Measurements from ENCODE around the gene RAD21L1.

DNA sequence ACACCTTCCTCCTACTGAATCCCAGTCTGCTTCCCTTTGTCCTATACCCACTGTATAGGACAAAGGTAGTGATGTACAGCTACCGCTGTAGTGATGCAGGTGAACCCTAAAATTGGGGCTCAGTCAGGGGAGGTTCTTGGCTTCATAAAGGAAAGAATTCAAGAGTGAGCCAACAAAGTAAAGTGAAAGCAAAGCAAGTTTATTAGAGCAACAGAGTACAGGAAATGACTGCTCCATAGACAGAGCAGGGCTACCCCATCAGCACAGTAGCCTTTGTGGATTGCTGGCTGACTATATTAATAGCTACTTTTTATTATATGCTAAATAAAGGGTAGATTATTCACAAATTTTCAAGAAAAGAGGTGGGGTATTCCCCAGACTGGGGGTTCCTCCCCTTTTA, 25.9 kb upstream of the RAD21L1 start:
- TF ChIP-seq POLR2A (IDR thresholded peaks at IDR 0.05), result no peak
- TF ChIP-seq, protein P1, sequence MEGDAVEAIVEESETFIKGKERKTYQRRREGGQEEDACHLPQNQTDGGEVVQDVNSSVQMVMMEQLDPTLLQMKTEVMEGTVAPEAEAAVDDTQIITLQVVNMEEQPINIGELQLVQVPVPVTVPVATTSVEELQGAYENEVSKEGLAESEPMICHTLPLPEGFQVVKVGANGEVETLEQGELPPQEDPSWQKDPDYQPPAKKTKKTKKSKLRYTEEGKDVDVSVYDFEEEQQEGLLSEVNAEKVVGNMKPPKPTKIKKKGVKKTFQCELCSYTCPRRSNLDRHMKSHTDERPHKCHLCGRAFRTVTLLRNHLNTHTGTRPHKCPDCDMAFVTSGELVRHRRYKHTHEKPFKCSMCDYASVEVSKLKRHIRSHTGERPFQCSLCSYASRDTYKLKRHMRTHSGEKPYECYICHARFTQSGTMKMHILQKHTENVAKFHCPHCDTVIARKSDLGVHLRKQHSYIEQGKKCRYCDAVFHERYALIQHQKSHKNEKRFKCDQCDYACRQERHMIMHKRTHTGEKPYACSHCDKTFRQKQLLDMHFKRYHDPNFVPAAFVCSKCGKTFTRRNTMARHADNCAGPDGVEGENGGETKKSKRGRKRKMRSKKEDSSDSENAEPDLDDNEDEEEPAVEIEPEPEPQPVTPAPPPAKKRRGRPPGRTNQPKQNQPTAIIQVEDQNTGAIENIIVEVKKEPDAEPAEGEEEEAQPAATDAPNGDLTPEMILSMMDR (IDR thresholded peaks at IDR 0.05), result no peak
